OCI-LY7 (cell line): Measurements from ENCODE around the gene SLC25A13. TPM values are rescaled to one million over a fixed set of nuclear protein-coding genes. Genes with fewer than 3 reads are reported as not detected.

Experiments
- BruUV-seq: library from RNA; stranded (reverse); fragments of 400-500 nt; replicated peaks from 2 replicates; lab custom pipeline; 2021; lab: Mats Ljungman, UMichigan
- CTCF ChIA-PET: fragments of 300-600 bp; sonication (Branson Sonifier 250); formaldehyde crosslinking; loops from one replicate; lab custom pipeline; 2022; ENCODE audit warnings: antibody characterized with exemption; ENCODE audit not compliant: unreplicated experiment; lab: Charles Lee
- POLR2A ChIA-PET: fragments of 300-600 bp; sonication (Branson Sonifier 250); formaldehyde crosslinking; loops from one replicate; lab custom pipeline; 2022; ENCODE audit warnings: antibody characterized with exemption; lab: Charles Lee
- DNase-seq: peaks from one replicate; pipeline ENCODE4 v3.0.0-alpha.2; 2015; ENCODE audit warnings: low spot score
- H2AFZ ChIP-seq: fragments of 200-600 bp; sonication (generic), shearing (Covaris generic); 2 replicates; pipeline ENCODE4 v1.6.1; 2014; ENCODE audit warnings: mild to moderate bottlenecking, antibody characterized with exemption, low read length, moderate library complexity
- H3K27ac ChIP-seq: fragments of 200-600 bp; sonication (generic); 2 replicates; pipeline ENCODE4 v1.5.1; 2014; ENCODE audit warnings: mixed run types, low read depth, mild to moderate bottlenecking, moderate library complexity, low read length, inconsistent platforms; ENCODE audit not compliant: poor library complexity, severe bottlenecking
- H3K36me3 ChIP-seq: fragments of 200-600 bp; sonication (generic); 2 replicates; pipeline ENCODE4 v1.6.1; 2014; ENCODE audit warnings: mild to moderate bottlenecking, antibody characterized with exemption, low read length, moderate library complexity, mixed read lengths; ENCODE audit not compliant: insufficient read depth
- H3K4me1 ChIP-seq: fragments of 200-600 bp; sonication (generic); 2 replicates; pipeline ENCODE4 v1.5.1; 2014; ENCODE audit warnings: mild to moderate bottlenecking, low read length; ENCODE audit not compliant: insufficient read depth, poor library complexity, severe bottlenecking
- H3K4me2 ChIP-seq: fragments of 200-600 bp; sonication (generic); 2 replicates; pipeline ENCODE4 v1.6.1; 2014; ENCODE audit warnings: mild to moderate bottlenecking, low read length
- H3K4me3 ChIP-seq: fragments of 200-600 bp; sonication (generic); 2 replicates; pipeline ENCODE4 v1.5.1; 2014; ENCODE audit warnings: mild to moderate bottlenecking, low read depth, low read length; ENCODE audit not compliant: poor library complexity, severe bottlenecking
- H3K79me2 ChIP-seq: fragments of 200-600 bp; sonication (generic); 2 replicates; pipeline ENCODE4 v1.6.1; 2016; ENCODE audit warnings: low read depth, mild to moderate bottlenecking, low read length, moderate library complexity, mixed read lengths; ENCODE audit not compliant: insufficient read depth
- H3K9me2 ChIP-seq: fragments of 200-600 bp; sonication (generic); 2 replicates; pipeline ENCODE4 v1.6.1; 2016; ENCODE audit warnings: mild to moderate bottlenecking, low read length, mixed read lengths; ENCODE audit not compliant: insufficient read depth
- H3K9me3 ChIP-seq: fragments of 200-600 bp; sonication (generic); 2 replicates; pipeline ENCODE4 v1.6.1; 2014; ENCODE audit warnings: mild to moderate bottlenecking, mixed run types, low read length, mixed read lengths
- H4K20me1 ChIP-seq: fragments of 200-600 bp; sonication (generic); 2 replicates; pipeline ENCODE4 v1.6.1; 2014; ENCODE audit warnings: mild to moderate bottlenecking, antibody characterized with exemption, low read length, moderate library complexity, mixed read lengths; ENCODE audit not compliant: insufficient read depth
- EZH2phosphoT487 ChIP-seq: fragments of 200-600 bp; sonication (generic); IDR thresholded peaks from 2 replicates; pipeline ENCODE4 v1.6.1; 2018; ENCODE audit warnings: low read depth, borderline replicate concordance, mild to moderate bottlenecking, mixed run types, antibody characterized with exemption, low read length, moderate library complexity, mixed read lengths
- intact Hi-C: fragments of 100-400 bp; cut with micrococcal nuclease; formaldehyde crosslinking; loops from one replicate; pipeline ENCODE4 v1.10.0; 2022; ENCODE audit not compliant: unreplicated experiment
- total RNA-seq, 2 experiments: library from RNA; depleted of rRNA in 1 of 2; stranded (reverse); fragments of >200 nt in 1 of 2; shearing (Covaris generic) in 1 of 2; gene quantifications; 2 replicates each; pipeline ENCODE4 v1.2.3, GENCODE V29; 2014 to 2022
- TF ChIP-seq, protein P1 (sequence below): fragments of 200-600 bp; sonication (generic); conservative IDR thresholded peaks from 2 replicates; pipeline ENCODE4 v1.5.1; 2014; ENCODE audit warnings: mild to moderate bottlenecking, antibody characterized with exemption, low read length, moderate library complexity, mixed read lengths

The SLC25A13 gene
- total RNA-seq, 2 experiments from 2014 or later = 0.63 TPM; not detected in 1

- no peak for TF ChIP-seq EZH2phosphoT487
- TF ChIP-seq, protein P1, sequence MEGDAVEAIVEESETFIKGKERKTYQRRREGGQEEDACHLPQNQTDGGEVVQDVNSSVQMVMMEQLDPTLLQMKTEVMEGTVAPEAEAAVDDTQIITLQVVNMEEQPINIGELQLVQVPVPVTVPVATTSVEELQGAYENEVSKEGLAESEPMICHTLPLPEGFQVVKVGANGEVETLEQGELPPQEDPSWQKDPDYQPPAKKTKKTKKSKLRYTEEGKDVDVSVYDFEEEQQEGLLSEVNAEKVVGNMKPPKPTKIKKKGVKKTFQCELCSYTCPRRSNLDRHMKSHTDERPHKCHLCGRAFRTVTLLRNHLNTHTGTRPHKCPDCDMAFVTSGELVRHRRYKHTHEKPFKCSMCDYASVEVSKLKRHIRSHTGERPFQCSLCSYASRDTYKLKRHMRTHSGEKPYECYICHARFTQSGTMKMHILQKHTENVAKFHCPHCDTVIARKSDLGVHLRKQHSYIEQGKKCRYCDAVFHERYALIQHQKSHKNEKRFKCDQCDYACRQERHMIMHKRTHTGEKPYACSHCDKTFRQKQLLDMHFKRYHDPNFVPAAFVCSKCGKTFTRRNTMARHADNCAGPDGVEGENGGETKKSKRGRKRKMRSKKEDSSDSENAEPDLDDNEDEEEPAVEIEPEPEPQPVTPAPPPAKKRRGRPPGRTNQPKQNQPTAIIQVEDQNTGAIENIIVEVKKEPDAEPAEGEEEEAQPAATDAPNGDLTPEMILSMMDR = no peak
- H2AFZ ChIP-seq = no peak overlapping the region
- no peaks in the 10 kb centered on the region for H3K36me3 ChIP-seq
- DNase-seq = no peak
- no peak overlapping the region for H3K4me3 ChIP-seq
- no peaks in the 10 kb centered on the region for H3K4me1 ChIP-seq
- POLR2A ChIA-PET = interaction anchor here (0.6 kb wide), 1 partner anchor 57 kb away, joined by 3 read pairs; no protein-coding TSS in a partner anchor
- BruUV-seq = no TSS peak
- no peaks in the 10 kb centered on the region for H4K20me1 ChIP-seq
- CTCF ChIA-PET = no interaction called here
- no peaks in the 10 kb centered on the region for H3K79me2 ChIP-seq
- no peaks in the 10 kb centered on the region for H3K9me3 ChIP-seq
- intact Hi-C loops = no loop called here
- no peaks in the 10 kb centered on the region for H3K9me2 ChIP-seq
- H3K27ac ChIP-seq = no peak overlapping the region
- H3K4me2 ChIP-seq = no peak overlapping the region
Observed at GRCh38 chr7:96312502-96312901, 9.4 kb downstream of the SLC25A13 start.

GRCh38 chr7:96311967-96312366, 9.9 kb downstream of the SLC25A13 start:
- TF ChIP-seq EZH2phosphoT487 = no peak
- TF ChIP-seq, protein P1 = no peak
- intact Hi-C loops = no loop called here
- Histone ChIP-seq H3K36me3 (no peaks in the 10 kb centered on the region), H2AFZ (no peak overlapping the region), H3K27ac (no peak overlapping the region), H4K20me1 (no peaks in the 10 kb centered on the region), H3K4me2 (no peak overlapping the region), H3K9me2 (no peaks in the 10 kb centered on the region), H3K4me3 (no peak overlapping the region), H3K79me2 (no peaks in the 10 kb centered on the region), H3K9me3 (no peaks in the 10 kb centered on the region), H3K4me1 (no peaks in the 10 kb centered on the region)
- BruUV-seq = no TSS peak
- POLR2A ChIA-PET = interaction anchor here (0.6 kb wide), 1 partner anchor 57 kb away, joined by 3 read pairs; no protein-coding TSS in a partner anchor
- no peak for DNase-seq
- CTCF ChIA-PET = no interaction called here

DNA sequence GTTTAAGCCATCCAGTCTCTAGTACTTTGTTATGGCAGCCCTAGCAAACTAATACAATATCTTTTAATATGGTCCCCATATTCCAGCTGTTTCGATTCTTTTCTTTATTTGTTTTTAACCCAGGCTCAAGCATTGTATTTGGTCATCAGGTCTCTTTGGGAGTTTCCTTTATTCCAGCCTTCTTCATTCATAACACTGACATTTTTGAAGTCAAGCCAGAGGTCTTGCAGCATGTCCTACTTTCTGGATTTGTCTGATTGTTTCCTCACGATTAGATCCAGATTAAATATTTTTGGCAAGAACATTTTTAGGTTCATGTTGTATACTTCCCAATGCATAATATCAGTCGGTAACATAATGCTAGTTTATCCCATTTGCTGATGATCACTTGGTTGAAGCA, 11.8 kb downstream of the SLC25A13 start:
- no peak overlapping the region for H3K27ac ChIP-seq
- H3K4me2 ChIP-seq = no peak overlapping the region
- no peaks in the 10 kb centered on the region for H3K36me3 ChIP-seq
- no peak for DNase-seq
- BruUV-seq = no TSS peak
- TF ChIP-seq, protein P1 = no peak
- TF ChIP-seq EZH2phosphoT487 = no peak
- ChIA-PET CTCF (no interaction called here), POLR2A (no interaction called here)
- intact Hi-C loops = no loop called here
- H3K4me1 ChIP-seq = no peaks in the 10 kb centered on the region
- H3K9me2 ChIP-seq = no peaks in the 10 kb centered on the region
- H4K20me1 ChIP-seq = no peaks in the 10 kb centered on the region
- H3K4me3 ChIP-seq = no peak overlapping the region
- no peak overlapping the region for H2AFZ ChIP-seq
- no peaks in the 10 kb centered on the region for H3K79me2 ChIP-seq
- no peaks in the 10 kb centered on the region for H3K9me3 ChIP-seq
